ENCODE measurements around the gene RIMBP2. TPM values are rescaled to one million over a fixed set of nuclear protein-coding genes. Genes with fewer than 3 reads are reported as not detected.

The RIMBP2 gene
- total and polyA plus RNA-seq, 9 of the 15 experiments (the other 6 are each of a cell fraction or from before 2014, with no cell fraction given), result not detected

DNA sequence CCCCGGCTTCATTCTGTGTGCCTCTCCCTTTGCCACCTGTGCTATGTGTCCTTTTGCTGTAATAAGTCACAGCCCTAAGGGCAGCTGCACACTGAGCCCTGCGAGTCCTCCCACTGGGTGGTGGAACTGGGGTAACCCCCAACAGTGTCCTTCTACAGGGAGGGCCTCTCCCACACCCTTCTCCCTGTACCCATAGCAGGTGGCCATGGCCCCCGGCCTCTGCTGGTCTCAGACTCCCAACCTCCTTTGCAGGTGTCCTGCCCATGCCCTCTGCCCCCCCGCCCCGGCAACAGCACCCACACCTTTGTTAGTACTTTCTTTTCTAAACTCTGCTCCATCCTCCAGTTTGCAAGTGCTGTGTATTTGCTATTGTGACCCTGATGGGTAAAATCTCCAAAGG lies 206.6 kb downstream of the RIMBP2 start (continued):
- TF ChIP-seq ARID4B (CRISPR knock-in tag; IDR thresholded peaks at IDR 0.05) (no peak), SRSF7 (optimal IDR thresholded peaks at IDR 0.05; ENCODE audit: low read depth, low read length) (no peak), ILK (tag; IDR thresholded peaks at IDR 0.05; ENCODE audit: borderline replicate concordance, low read depth) (no peak)
- TF ChIP-seq, protein P1, sequence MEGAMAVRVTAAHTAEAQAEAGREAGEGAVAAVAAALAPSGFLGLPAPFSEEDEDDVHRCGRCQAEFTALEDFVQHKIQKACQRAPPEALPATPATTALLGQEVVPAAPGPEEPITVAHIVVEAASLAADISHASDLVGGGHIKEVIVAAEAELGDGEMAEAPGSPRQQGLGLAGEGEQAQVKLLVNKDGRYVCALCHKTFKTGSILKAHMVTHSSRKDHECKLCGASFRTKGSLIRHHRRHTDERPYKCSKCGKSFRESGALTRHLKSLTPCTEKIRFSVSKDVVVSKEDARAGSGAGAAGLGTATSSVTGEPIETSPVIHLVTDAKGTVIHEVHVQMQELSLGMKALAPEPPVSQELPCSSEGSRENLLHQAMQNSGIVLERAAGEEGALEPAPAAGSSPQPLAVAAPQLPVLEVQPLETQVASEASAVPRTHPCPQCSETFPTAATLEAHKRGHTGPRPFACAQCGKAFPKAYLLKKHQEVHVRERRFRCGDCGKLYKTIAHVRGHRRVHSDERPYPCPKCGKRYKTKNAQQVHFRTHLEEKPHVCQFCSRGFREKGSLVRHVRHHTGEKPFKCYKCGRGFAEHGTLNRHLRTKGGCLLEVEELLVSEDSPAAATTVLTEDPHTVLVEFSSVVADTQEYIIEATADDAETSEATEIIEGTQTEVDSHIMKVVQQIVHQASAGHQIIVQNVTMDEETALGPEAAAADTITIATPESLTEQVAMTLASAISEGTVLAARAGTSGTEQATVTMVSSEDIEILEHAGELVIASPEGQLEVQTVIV (CRISPR knock-in tag; IDR thresholded peaks at IDR 0.05; ENCODE audit: borderline replicate concordance), result no peak

All from K562 (cell line).